Measurements from ENCODE around the gene FBRSL1.
A peak's percentile ranks its signal among the peaks of the same experiment; 100 is the strongest.

The FBRSL1 gene

GRCh38 chr12:132559652-132560363 lies 69.9 kb downstream of the FBRSL1 start (continued):
- TF ChIP-seq CREB5 (CRISPR knock-in tag; IDR thresholded peaks at IDR 0.05; ENCODE audit: low read depth), result no peak
- no peak for TF ChIP-seq BACH2 (CRISPR knock-in tag; IDR thresholded peaks at IDR 0.05; ENCODE audit: borderline replicate concordance)
- no peak for TF ChIP-seq ZNF70 (CRISPR knock-in tag; IDR thresholded peaks at IDR 0.05)
- TF ChIP-seq ZC3H10 (CRISPR knock-in tag; IDR thresholded peaks at IDR 0.05), result no peak
- TF ChIP-seq TOX (CRISPR knock-in tag; IDR thresholded peaks at IDR 0.05; ENCODE audit: borderline replicate concordance), result no peak
- no peak for TF ChIP-seq ESRRG (CRISPR knock-in tag; IDR thresholded peaks at IDR 0.05)
- no peak for TF ChIP-seq ZNF8 (CRISPR knock-in tag; IDR thresholded peaks at IDR 0.05)

- TF ChIP-seq PPARA (CRISPR knock-in tag; IDR thresholded peaks at IDR 0.05; ENCODE audit: borderline replicate concordance) (no peak), ARNTL (CRISPR knock-in tag; IDR thresholded peaks at IDR 0.05; ENCODE audit: borderline replicate concordance, low read depth) (no peak)
- peak; percentile 1; the same call in 2 of the 3 replicates for ATAC-seq
Measured at GRCh38 chr12:132560364-132560613, 70.3 kb downstream of the FBRSL1 start.

DNA sequence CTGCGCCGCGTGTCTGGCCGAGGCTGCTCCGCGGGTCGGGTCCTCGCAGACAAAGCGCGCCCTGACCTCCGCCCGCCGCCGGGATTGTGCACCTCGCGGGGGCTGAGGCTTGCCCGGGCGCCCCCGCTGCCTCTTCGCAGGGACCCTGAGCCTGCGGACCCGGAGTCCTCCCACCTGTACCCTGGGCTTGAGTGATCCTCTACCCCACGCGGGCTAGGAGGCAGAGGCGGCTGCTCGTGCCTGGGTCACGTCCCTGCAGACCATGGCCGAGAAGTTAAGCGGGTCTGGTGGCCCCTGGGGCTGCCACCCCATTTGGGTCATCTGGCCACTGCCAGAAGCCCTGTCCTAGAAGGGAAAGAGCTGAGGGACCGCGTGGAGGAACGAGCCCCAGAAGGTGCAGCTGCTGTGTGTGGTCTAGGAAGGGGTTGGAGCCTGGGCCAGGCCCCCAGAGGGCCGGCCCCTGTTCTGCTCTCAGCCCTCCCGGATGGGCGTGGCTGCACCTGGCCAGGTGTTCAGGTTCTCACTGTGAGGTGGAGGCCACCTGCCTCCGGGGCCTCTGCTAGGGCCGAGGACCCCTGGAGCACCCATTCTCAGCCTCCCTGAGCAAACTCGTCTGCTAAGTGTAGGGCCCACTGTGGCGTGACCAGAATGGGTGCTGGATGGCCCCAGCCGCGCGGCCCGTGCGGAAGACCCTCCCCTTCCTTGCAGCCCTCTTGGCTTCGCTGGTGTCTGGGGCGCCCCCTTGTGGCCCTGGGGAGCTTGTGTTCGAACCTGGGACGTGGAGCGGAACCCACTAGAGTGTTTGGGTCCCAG lies 70.9 kb downstream of the FBRSL1 start:
- ATAC-seq, result peak; percentile 75
- TF ChIP-seq ZFP3 (CRISPR knock-in tag; IDR thresholded peaks at IDR 0.05) (peak; percentile 27; the same call in 1 of the 2 replicates), RARB (CRISPR knock-in tag; IDR thresholded peaks at IDR 0.05) (no peak)
